ENCODE data around the gene ODC1. TPM values are rescaled to one million over a fixed set of nuclear protein-coding genes. Genes with fewer than 3 reads are reported as not detected.
A peak's percentile ranks its signal among the peaks of the same experiment; 100 is the strongest.
"Not testable (repeated sequence)": the region's sequence is repeated elsewhere in the genome, so short reads cannot be mapped to it uniquely, and the experiment has no call there.

Gene ODC1
- total RNA-seq, 1 donor from 2014 or later = 82.8 TPM

DNA sequence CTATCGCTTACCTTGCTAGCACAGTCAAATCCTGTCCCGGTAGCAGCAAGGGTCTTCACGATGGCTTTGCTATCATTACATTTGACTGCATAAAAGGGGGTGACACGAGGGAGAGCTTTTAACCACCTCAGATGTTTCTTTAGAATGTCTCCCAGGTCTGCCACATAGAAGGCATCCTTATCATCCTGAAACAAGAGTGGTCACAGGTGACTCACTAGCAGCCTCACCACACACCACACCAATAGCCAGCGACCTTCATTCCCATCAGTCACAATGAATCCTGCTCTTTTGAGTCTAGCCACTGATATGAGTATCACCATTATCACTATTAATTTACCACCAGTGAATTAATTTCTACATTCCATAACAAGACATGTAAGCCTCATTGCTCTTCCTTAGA, 3.7 kb downstream of the ODC1 start:
- intact Hi-C loops (cut with DNase I) = loop anchor here (10.0 kb wide), 1 partner anchor 710 kb away; the partner anchor contains the start of gene SLC66A3
- no peaks in the 10 kb centered on the region for H3K9me3 ChIP-seq
- peaks cover 7 to 29% of the 10 kb centered on the region in 2 donors for H3K4me1 ChIP-seq
- H3K27ac ChIP-seq = peak overlapping the region in 1 of 2 donors; percentile 35
- no peak for DNase-seq (ENCODE audit: low spot score in 2 of 2)
- H3K4me3 ChIP-seq = no peak overlapping the region
- no peaks in the 10 kb centered on the region for H3K27me3 ChIP-seq
- TF ChIP-seq CTCF (IDR thresholded peaks at IDR 0.05) = no peak
- H3K36me3 ChIP-seq = peaks cover 40 to 51% of the 10 kb centered on the region in 2 donors

DNA sequence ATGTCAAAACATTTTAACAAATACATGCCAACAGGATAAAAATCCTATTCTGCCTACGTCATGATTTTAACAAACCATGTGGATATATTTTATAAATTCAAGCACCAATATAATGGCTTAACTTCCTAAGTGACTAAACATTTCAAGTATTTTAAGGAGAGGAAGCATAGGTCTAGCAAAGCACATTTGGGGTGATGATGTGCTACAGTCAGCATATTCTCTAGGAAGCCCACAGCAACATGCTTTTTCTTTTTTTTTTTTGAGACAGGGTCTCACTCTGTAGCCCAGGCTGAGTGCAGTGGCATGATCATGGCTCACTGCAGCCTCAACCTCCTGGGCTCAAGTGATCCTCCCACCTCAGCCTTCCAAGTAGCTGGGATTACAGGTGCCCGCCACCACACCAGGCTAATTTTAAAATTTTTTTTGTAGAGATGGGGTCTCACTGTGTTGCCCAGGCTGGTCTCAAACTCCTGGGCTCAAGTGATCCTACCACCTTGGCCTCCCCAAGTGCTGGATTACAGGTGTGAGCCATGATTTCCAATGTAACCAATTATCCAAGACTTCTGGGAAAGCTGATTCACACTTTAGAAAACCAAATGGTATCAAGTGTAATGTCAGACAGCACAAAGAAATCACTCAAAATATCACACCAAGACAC, 5.5 kb downstream of the ODC1 start:
- intact Hi-C loops (cut with DNase I) = loop anchor here (10.0 kb wide), 1 partner anchor 712 kb away; the partner anchor contains the start of gene SLC66A3
- H3K27ac ChIP-seq; H3K27me3 ChIP-seq; DNase-seq (ENCODE audit: low spot score in 2 of 2); H3K9me3 ChIP-seq; H3K4me3 ChIP-seq: not testable (repeated sequence)
- Histone ChIP-seq H3K4me1 (peaks cover 0 to 25% of the 10 kb centered on the region in 2 donors), H3K36me3 (peaks cover 40 to 51% of the 10 kb centered on the region in 2 donors)

GRCh38 chr2:10441948-10442347, 6.2 kb downstream of the ODC1 start:
- peaks cover 40 to 51% of the 10 kb centered on the region in 2 donors for H3K36me3 ChIP-seq
- DNase-seq (ENCODE audit: low spot score in 2 of 2) = no peak
- no peaks in the 10 kb centered on the region for H3K9me3 ChIP-seq
- intact Hi-C loops (cut with DNase I) = loop anchor here (10.0 kb wide), 1 partner anchor 713 kb away; the partner anchor contains the start of gene SLC66A3
- no peak overlapping the region for H3K4me3 ChIP-seq
- no peaks in the 10 kb centered on the region for H3K27me3 ChIP-seq
- TF ChIP-seq CTCF (IDR thresholded peaks at IDR 0.05) = no peak
- H3K4me1 ChIP-seq = peaks cover 0 to 24% of the 10 kb centered on the region in 2 donors
- H3K27ac ChIP-seq = no peak overlapping the region

DNA sequence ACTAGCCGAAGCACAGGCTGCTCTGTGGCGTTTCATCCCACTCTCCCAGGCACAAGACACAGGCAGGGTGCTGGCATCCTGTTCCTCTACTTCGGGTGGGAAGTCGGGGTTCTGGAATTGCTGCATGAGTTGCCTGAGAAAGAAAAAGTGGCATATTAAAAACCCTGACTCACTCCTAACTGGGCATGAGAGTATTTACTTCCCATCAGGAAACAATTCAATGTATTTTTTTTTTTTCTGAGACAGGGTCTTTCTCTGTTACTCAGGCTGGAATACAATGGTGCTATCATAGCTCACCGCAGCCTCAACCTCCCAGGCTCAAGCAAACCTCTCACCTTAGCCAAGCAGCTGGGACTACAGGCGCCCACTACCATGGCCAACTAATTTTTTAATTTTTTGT, 7.4 kb downstream of the ODC1 start:
- no peak for TF ChIP-seq CTCF (IDR thresholded peaks at IDR 0.05)
- Histone ChIP-seq H3K36me3 (peaks cover 40 to 51% of the 10 kb centered on the region in 2 donors), H3K4me1 (peaks cover 0 to 12% of the 10 kb centered on the region in 2 donors), H3K9me3 (no peaks in the 10 kb centered on the region), H3K27ac (no peak overlapping the region), H3K4me3 (no peak overlapping the region), H3K27me3 (no peaks in the 10 kb centered on the region)
- DNase-seq (ENCODE audit: low spot score in 2 of 2) = no peak
- intact Hi-C loops (cut with DNase I) = loop anchor here (10.0 kb wide), 1 partner anchor 714 kb away; the partner anchor contains the start of gene SLC66A3

GRCh38 chr2:10439971-10440370, 8.2 kb downstream of the ODC1 start:
- H3K36me3 ChIP-seq = peaks cover 40 to 51% of the 10 kb centered on the region in 2 donors
- peaks cover 0 to 6% of the 10 kb centered on the region in 2 donors for H3K4me1 ChIP-seq
- H3K4me3 ChIP-seq = no peak overlapping the region
- no peaks in the 10 kb centered on the region for H3K27me3 ChIP-seq
- TF ChIP-seq CTCF (IDR thresholded peaks at IDR 0.05) = no peak
- no peaks in the 10 kb centered on the region for H3K9me3 ChIP-seq
- intact Hi-C loops (cut with DNase I) = loop anchor here (10.0 kb wide), 2 partner anchors 625 to 715 kb away; partner anchors contain the start of gene SLC66A3
- H3K27ac ChIP-seq = peak overlapping the region in 1 of 2 donors; percentile 14
- DNase-seq (ENCODE audit: low spot score in 2 of 2) = no peak

DNA sequence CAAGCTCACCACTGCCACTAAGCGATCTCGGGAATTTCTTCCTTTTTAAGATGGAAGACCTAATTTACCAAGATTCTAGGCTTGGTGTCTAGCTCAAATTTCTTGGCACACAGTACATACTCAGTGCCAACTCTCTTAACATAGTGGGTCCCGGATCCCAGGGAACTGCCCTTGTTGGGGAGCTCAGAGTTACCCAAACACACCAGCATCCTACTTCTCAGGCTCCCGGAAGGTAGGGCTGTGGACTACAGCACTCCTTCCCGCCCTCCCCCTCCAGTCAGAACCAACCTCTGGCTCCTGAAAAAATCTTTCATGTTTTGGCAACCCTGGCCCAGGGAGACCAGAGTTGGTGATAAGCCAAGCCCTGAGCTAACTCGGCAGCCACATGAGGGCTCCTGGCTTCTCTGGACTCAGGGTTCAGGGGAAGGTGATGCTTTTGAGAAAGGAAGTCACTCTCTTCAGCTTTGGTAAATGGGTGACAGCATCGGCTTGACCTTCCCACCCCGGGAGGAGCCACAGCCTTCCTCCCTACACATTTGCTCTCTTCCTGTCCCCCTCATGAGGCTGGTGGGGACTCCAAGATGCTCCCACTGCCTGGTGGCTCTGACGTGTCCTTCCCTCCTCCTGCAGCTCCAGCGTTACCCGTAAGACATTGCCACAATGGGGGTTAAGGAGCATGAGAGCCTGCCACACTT, 8.8 kb downstream of the ODC1 start:
- Histone ChIP-seq H3K4me1 (peaks cover 0 to 2% of the 10 kb centered on the region in 2 donors), H3K27ac (peak overlapping the region in 1 of 2 donors; percentile 14), H3K4me3 (no peak overlapping the region), H3K27me3 (no peaks in the 10 kb centered on the region), H3K36me3 (peaks cover 40 to 48% of the 10 kb centered on the region in 2 donors), H3K9me3 (no peaks in the 10 kb centered on the region)
- intact Hi-C loops (cut with DNase I) = loop anchor here (10.0 kb wide), 1 partner anchor 625 kb away; no protein-coding TSS in a partner anchor
- no peak for DNase-seq (ENCODE audit: low spot score in 2 of 2)
- TF ChIP-seq CTCF (IDR thresholded peaks at IDR 0.05) = peak in 1 of 3 experiments; percentile 8

All from ascending aorta (tissue), 2 donors.